HG03520 (cell line): ENCODE data around the gene ATP11B.
"Not testable (repeated sequence)": the region's sequence is repeated elsewhere in the genome, so short reads cannot be mapped to it uniquely, and the experiment has no call there.

Experiments used
- ATAC-seq: cut with Tn5 transposase; IDR thresholded peaks from one replicate; pipeline ENCODE4 v1.9.1; 2021; ENCODE audit warnings: mild to moderate bottlenecking, moderate library complexity; ENCODE audit not compliant: unreplicated experiment

ATP11B gene

DNA sequence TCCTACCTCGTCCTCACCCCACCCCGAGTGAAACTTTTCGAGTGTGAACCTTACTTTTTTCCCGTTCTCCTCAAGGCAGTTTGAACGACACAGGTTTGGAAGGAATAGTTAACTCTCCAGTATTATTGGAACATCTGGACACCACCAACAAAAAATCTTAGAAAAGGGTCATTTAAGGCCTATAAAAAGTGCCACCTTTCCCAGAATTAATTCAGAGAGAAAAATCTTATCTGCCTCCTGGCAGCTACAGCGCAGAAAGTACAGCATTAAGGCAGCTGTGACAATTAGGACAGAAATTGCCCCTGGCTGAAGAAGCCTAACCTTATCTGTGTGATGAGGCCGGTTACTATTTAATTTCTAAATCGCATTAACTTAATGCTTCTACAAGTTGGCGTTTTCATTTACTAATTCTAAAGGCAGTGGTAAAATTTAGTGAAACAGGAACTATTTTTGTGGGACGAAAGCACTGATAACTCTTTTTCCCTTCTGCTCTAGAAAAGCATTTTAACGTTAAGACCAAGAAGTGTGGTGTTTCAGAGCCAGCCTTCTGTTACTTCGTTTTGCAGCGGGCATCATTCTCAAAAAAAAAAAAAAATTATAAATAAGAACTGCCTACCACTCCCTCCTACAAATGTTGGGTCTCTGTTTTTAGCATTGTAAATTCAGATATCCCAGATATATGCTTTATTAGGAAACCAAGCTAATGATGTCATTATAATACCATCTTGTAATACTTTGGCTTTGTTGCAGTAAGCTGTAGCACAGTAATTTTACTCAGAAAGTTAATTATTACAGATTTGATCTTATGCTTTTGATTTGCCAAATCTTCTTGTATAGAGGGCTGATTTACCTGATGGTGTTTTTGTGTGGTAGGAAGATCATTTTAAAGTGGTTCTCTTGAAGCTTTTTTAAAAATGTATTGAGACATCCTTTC, 1.4 kb downstream of the ATP11B start:
- no peak for ATAC-seq

DNA sequence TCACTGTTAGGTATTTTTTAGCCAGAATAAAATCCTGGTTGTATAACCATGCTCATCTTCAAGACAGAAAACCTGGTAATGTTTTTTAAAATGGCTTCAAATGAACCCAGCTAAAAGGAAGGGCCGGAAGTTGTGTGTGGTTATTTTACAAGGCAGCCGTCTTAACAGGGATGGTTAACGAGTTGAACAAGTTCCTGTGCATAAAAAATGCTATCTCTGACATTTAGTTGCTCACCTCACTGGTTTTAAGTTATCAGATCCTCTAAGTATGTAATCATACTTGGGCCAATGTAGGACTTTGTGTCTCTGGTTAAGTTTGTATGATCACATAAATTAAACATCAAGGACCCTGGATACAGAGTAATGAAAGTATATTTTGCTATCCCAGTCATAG, 2.1 kb downstream of the ATP11B start:
- ATAC-seq = peak; percentile 30

DNA sequence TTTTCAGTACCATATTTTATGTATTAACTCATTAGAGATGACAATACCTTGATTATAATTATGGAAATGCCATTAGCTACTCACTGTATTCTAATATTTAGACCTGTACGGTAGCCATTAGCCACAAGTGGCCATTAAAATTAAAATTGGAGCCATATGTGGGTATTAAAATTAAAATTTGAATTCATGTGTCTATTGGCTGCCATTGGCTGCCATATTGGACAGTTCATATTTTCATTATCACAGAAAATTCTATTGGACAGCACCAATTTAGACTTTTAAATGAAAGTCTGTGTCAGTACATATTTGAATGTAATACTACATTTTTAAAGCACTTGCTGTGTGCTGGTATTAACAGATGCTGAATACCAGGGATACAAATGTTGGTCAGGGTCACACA, 3.0 kb downstream of the ATP11B start:
- no peak for ATAC-seq

DNA sequence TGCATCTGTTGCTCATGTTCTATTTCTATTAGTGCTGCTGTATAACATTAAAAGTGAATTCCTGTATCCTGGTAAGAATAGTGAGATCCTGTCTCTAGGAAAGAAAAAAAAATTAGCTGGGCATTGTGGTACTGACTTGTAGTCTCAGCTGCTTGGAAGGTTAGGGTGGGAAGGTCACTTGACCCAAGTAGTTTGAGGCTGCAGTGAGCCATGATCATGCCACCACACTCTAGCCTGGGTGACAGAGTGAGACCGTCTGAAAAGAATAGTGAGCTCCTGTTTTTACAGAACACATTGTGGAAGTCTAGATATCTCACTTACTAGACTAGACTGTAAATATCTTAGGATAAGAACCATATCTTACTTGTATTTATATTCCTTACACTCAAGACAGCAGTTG, 4.6 kb downstream of the ATP11B start:
- ATAC-seq = no peak

DNA sequence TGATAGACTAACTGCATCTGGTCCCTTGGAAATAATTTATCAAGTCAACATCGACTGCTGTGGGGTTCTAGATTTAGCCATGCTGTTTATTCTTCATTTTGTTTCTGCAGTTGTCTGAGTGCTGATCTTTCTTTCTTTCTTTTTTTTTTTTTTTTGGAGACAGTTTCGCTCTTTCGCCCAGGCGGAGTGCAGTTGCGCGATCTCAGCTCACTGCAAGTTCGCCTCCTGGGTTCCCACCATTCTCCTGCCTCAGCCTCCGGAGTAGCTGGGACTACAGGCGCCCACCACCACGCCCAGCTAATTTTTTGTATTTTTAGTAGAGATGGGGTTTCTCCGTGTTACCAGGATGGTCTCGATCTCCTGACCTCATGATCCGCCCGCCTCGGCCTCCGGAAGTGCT, 5.8 kb downstream of the ATP11B start:
- not testable (repeated sequence) for ATAC-seq

DNA sequence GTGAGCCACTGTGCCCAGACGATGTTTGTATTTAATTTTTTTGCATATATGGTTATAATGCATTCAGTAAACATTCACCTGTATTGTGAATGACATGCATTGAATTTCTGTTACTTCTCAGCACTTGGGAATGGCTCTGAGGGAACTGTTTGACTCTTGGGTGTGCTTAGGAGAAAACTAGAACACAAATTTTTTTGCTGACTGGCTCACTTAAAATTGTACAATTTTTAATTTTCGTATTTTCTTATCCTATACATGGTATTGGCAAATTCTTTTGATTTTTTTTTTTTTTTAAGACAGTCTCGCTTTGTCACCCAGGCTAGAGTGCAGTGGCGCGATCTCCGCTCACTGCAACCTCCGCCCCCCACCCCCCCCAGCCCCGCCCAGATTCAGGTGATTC, 7.2 kb downstream of the ATP11B start:
- ATAC-seq = no peak

DNA sequence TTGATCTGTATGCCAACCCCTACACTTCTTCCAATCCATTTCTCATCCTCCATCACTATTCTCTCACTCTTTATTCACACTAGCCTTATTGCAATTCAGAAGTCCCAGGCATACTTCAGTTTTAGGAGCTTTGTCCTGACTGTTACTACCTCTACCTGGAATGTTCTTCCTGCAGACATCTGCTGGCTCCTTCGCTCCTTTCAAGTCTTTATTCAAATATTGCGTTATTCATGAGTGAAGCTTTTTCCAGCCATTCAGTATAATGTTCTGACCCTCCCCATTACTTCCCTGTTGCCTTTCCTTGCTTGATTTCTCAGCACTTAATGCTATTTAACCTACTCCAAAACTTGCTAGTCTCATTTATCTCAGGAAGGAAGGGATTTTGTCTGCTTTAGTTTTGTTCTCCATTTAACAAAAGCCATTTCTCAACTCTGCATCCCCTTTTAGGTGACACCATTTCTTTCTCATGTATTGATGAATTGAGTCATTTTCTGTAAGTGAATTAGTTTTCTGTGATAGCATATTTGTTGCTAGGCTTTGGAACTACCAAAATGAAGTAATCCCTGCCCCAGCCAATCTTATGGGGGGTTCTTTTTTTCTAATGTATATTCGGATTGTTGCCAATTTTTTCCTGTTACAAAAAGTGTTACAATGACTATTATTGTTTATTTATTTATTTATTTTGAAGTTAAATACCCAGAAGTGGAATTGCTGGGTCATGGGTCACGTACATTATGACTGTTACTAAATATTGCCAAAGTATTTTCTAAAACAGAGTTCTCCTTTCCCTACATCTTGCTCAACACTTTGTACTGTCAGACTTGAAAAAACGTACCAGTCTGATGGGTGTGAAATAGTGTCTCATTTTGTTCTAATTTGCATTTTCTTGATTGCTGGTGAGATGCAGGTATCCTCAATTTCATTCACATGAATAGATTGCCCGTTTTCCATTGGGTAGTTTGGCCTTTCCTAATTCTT, 9.4 kb downstream of the ATP11B start:
- no peak for ATAC-seq

DNA sequence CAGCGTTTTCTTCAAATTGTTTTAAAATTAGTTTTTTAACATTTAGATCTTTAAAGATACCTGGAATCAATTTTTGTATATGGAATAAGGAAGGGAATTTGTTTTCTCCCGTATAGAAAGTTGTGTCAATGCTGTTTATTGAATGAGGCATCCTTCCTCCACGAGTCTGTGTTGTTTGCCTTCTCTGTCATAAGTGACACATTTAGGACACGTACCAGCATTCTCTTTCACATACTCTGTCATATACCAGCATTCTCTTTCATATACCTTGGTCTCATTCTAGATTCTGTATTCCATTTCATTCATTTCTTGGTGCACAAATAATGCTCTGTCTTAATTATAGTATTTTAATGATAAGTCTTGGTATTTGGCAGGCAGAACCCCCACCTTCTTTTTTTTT, 10.3 kb downstream of the ATP11B start:
- ATAC-seq = no peak

DNA sequence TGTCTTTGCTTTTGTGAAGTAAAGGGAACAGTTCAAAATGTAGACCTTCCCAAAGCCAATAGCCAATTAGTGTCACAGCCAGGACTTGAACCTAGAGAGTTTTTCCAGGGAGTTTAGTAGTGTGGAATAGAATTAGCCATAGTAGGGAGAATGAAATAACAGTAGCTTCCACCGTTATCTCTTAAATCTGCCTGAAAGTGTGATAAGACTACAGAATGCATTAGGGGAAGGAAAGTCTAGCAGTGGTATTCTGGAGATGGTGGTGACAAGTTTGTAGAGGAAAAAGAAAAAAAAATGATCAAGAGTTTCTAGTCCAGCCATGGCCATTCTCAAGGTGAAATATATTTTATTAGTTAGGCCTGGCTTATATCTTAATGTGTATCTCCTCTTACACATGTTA, 13.8 kb downstream of the ATP11B start:
- ATAC-seq = no peak

DNA sequence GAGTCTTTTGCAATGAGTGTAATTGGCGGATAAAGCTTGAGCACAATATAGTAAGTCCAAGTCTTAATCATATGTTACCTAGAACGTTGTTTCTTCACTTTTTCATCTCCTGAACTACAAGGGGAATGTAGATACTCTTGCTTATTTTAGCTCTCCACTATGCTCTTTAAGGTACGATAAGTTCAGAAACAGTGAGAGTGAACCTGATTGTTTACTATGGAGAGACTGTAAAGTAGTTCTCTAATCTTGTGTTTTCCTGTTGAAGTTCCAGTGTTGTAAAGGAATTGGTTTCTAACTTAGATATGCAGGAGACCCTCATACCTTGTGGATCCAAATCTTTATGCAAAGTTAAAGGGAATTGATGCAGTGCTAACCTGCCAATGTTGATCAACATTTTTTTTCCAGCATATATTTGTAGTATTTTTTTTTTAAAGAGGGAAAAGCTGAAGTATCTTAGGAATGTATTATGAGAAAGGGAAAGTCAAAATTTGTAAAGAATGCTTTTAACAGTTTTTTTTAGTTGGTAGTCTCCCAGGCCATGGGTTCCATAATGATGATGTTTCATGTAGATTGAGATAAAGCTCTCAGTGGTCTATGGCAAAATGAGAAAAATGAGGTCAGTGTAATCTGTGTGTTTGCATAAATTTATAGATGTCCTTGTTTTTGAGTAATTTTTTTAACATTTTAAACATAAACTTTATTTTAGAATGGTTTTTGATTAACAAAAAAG, 14.9 kb downstream of the ATP11B start:
- no peak for ATAC-seq

DNA sequence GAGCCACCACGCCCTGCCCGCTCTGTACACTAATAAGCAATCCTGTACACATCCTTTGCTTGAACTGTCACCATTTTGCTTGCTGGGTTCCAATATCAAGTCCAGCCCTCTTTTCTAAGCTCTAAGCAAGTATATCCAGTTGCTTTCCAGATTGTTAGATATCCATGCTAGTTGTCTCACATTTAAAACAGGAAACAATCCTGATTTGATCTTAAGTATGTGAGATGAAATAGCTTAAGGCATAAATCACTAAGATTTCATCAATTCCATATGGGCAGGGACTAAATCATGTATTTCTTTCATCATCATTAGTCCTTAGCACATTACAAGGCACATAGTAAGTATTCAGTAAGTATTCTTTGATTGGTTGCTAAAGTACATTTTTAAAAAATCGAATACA, 16.2 kb downstream of the ATP11B start:
- ATAC-seq = no peak

DNA sequence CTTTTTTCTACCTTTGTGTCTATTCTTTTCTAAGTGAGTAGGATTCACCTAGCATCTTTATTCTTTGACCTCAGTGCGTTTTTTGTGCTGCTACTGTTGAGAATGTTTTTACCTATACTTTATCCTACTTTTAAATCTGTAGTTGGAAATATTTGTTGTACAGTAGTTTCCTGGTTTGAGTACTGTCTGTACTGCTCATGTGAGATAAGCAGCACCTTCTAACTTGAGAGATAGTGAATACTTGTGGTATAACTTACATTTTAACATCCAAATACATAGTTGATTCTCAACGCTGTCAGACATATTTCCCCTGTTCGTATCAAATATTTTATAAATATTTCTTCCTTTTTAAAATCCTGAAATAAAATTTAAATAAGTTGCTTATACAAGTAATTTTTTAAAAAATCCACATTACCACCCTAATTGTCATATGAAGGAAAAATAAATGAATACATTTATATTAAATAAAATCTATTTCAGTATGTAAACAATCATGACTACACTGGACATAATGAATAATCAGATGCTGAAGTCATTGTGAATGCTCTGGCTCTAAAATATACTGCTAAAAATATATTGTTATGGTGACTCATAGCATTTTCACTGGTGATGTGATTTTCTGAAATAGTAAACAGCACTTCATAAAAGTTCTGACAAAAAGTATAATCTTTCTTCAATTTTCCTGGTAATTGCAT, 17.4 kb downstream of the ATP11B start:
- no peak for ATAC-seq

DNA sequence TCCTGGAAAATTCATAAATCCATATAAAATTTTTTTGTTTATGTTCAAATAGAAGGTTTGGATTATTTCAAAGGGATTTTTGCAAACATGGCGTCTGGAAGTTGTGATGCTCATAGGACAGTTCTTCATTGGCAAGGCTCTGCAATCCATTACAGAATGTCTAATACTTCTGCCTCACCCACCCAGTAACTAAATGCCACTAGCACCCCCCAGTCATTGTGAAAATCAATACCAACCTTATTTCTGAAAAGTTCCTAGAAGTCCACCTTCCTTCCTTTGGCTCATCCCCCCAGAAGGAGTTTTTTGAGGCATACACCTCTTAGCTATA, 17.9 kb downstream of the ATP11B start:
- ATAC-seq = no peak

DNA sequence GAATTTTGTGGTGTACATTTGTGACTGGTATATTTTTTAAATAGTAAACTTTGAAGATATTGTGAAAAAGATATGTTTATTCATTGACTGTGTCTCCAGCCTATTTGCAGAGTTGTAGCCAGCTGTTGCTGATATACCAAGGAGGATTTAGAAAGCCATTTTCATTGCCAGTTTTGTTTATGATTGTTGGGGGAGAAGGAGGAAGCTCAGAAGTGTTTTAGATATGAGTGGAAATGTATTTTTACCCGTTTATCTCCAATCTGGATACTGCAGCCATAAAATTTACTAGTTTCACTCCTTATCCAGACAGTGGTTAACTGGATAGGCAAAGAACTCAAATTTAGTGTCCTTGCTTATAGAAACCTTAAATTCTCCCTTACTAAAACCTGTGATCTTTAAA, 18.8 kb downstream of the ATP11B start:
- ATAC-seq = no peak

DNA sequence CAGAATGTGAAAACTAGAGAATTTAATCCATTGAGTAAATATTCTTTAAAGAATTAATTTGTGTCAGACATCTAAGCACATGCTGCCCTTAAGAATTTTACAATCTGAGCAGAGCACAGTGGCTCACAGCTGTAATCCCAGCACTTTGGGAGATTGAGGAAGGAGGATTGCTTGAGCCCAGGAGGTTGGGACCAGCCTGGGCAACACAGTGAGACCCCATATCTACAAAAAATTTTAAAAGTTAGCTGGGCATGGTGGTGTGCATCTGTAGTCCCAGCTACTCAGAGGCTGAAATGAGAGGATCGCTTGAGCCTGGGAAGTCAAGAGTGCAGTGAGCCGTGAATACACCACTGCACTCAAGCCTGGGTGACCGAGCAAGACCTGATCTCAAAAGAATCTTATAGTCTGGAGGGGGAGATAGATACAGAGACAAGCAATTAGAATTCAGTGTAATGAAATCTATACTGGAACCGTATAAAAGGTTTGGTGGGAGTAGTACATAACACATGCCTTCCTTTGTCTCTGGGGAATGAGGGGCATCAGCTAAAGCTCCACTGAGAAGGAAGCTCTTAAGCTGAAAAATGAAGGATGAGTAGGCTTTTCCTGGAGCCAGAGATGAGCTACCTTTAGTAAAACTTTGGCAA, 21.2 kb downstream of the ATP11B start:
- ATAC-seq = no peak

DNA sequence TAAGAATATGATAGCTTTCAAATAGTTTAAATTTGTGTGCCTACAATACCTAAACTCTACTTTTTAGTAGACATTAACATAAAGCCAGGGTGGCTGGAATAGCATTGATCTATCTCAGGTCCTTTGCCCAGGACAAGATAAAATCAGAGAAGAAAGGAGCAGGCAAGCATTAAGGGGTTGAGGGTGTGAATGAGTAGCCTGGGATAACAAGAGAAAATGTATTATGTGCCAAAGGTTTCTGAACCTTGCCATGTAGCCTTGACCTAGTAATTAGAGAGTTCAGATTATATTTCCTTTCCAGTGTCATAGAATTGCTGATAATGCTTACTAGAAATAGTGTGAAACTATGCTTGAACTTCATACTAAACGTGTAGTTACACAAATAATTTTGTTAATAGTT, 22.9 kb downstream of the ATP11B start:
- no peak for ATAC-seq

DNA sequence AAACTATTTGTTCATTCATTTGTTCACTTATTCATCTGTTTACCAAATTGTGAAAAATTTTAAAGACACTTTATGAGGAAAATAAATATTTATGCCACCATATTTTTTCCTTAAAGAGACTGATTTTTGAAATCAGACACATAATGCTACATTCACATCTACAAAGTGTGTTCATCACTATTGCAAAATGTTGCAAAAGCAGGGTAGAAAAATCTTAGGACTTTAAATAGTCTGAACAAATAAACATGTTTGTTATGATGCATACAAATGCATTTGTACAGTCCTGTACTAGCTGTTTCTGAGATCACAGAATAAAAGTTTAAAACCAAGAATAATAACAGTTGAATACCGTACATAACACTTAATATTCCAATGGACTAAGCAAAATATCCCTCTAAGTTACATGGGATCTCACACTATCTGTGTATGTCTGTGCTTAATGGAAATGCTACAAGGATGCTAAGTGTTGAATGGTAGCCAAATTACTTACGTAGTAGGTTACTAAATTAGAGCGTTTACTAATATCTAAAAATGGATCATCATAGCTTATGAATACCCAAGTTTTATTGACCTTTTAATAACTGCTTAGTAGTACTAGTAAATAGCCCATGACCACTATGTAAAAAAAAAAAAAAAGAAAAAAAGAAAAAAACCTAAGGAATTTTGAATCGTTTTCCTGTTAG, 25.1 kb downstream of the ATP11B start:
- no peak for ATAC-seq

DNA sequence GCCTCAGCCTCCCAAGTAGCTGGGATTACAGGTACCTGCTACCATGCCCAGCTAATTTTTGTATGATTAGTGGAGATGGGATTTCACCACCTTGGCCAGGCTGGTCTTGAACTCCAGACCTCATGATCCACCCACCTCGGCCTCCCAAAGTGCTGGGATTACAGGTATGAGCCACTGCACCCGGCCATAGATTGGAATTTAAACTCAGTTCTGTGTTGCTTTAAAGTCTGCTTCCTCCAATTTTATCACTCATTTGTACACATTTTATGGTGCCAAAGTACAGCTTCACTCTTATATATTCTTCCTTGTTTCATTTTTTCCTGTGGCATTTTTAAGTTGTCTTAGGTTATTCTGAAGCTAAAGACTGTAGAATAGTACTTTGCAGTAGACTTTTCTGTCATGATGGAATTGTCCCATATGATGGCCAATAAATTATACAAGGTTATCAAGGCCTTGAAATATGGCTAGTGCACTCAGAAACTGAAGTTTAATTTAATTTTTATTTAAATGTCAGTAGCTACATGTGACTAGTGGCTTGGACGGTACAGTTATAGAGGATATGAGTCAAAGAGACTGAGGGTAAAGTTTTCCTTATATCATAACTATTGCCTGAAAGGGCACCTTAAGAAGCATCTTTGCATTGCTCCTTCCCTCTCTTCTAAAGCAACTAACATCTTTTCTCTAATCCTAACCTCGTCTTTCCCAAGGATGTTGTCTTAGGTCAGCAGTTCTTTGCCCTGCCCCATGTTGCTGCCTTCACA, 28.1 kb downstream of the ATP11B start:
- ATAC-seq = no peak

DNA sequence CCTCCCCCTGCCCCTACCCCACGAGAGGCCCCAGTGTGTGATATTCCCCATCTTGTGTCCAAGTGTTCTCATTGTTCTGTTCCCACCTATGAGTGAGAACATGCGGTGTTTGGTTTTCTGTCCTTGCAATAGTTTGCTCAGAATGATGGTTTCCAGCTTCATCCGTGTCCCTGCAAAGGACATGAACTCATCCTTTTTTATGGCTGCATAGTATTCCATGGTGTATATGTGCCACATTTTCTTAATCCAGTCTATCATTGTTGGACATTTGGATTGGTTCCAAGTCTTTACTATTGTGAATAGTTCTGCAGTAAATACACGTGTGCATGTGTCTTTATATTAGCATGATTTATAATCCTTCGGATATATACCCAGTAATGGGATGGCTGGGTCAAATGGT, 29.0 kb downstream of the ATP11B start:
- not testable (repeated sequence) for ATAC-seq
